Measurements from ENCODE around the gene CAMSAP2.
"Not testable (repeated sequence)": the region's sequence is repeated elsewhere in the genome, so short reads cannot be mapped to it uniquely, and the experiment has no call there.

The CAMSAP2 gene

GRCh38 chr1:200783926-200784325 is 45.2 kb downstream of the CAMSAP2 start:
- DNase-seq (ENCODE audit: low spot score), result no peak
- Mint-ChIP-seq H3K27me3 (ENCODE audit: low read depth) (peaks cover 13% of the 10 kb centered on the region), H3K36me3 (ENCODE audit: low read depth) (no peaks in the 10 kb centered on the region), H3K4me3 (no peak overlapping the region), H3K9me3 (no peaks in the 10 kb centered on the region), H3K4me1 (ENCODE audit: low read depth) (no peaks in the 10 kb centered on the region), H3K27ac (no peak overlapping the region)

DNA sequence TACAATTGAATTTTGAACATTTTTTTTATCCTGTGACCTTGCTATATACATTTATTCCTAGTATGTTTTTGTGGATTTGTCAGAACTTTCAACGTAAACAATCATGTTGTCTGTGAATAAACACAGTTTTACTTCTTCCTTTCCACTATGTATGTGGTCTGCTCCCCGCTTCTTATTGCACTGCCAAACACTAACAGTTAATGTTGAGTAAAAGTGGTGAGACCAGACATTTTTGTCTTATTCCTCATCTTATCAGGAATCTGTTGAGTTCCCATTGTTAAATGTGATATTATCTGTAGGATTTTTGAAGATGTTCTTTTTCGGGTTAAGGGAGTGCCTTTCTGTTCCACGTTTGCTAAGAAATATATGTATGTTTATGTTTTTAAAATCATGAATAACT is 45.9 kb downstream of the CAMSAP2 start:
- no peak for DNase-seq (ENCODE audit: low spot score)
- H3K27ac Mint-ChIP-seq, result no peak overlapping the region
- H3K4me3 Mint-ChIP-seq, result no peak overlapping the region
- no peaks in the 10 kb centered on the region for H3K9me3 Mint-ChIP-seq
- no peaks in the 10 kb centered on the region for H3K4me1 Mint-ChIP-seq (ENCODE audit: low read depth)
- H3K36me3 Mint-ChIP-seq (ENCODE audit: low read depth), result no peaks in the 10 kb centered on the region
- peaks cover 16% of the 10 kb centered on the region for H3K27me3 Mint-ChIP-seq (ENCODE audit: low read depth)

DNA sequence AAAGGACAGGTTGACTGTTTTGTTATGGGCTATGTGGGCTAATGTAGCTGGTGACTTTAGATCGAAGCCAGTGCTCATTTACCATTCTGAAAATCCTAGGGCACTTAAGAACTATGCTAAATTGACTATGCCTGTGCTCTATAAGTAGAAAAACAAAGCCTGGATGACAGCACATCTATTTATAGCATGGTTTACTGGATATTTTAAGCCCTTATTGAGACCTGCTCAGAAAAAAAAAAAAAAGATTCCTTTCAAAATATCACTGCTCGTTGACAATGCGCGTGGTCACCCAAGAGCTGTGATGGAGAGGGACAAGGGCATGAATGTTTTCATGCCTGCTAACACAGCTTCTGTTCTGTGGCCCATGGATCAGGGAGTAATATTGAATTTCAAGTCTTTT is 48.1 kb downstream of the CAMSAP2 start:
- H3K36me3 Mint-ChIP-seq (ENCODE audit: low read depth), result no peaks in the 10 kb centered on the region
- no peak overlapping the region for H3K27ac Mint-ChIP-seq
- H3K9me3 Mint-ChIP-seq, result no peaks in the 10 kb centered on the region
- no peak overlapping the region for H3K4me3 Mint-ChIP-seq
- DNase-seq (ENCODE audit: low spot score), result no peak
- H3K4me1 Mint-ChIP-seq (ENCODE audit: low read depth), result no peaks in the 10 kb centered on the region
- peaks cover 18% of the 10 kb centered on the region for H3K27me3 Mint-ChIP-seq (ENCODE audit: low read depth)

DNA sequence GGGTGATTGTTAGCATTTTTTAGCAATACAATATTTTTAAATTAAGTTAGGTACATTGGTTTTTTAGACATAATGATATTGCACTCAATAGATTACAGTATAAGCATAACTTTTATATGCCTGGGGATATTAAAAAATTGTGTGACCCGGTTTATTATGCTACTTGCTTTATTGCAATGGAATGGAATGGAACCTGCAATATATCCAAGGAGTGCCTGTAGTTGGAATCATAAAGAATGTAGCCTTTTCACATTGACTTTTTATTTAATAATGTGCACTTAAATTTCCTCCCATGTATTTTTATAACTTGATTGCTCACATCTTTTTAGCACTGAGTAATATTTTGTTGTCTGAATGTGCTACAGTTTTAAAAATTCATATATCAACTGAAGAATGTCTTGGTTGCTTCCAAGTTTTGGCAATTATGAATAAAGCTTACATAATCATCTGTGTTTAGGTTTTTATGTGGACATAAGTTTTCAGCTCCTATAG is 49.2 kb downstream of the CAMSAP2 start:
- H3K9me3 Mint-ChIP-seq, result no peaks in the 10 kb centered on the region
- peaks cover 15% of the 10 kb centered on the region for H3K27me3 Mint-ChIP-seq (ENCODE audit: low read depth)
- DNase-seq (ENCODE audit: low spot score), result no peak
- no peak overlapping the region for H3K4me3 Mint-ChIP-seq
- no peaks in the 10 kb centered on the region for H3K4me1 Mint-ChIP-seq (ENCODE audit: low read depth)
- H3K36me3 Mint-ChIP-seq (ENCODE audit: low read depth), result no peaks in the 10 kb centered on the region
- no peak overlapping the region for H3K27ac Mint-ChIP-seq

- H3K4me3 Mint-ChIP-seq; H3K27ac Mint-ChIP-seq; H3K36me3 Mint-ChIP-seq (ENCODE audit: low read depth); H3K4me1 Mint-ChIP-seq (ENCODE audit: low read depth); DNase-seq (ENCODE audit: low spot score); H3K9me3 Mint-ChIP-seq: not testable (repeated sequence)
- peaks cover 13% of the 10 kb centered on the region for H3K27me3 Mint-ChIP-seq (ENCODE audit: low read depth)
Measured at GRCh38 chr1:200791012-200791411, 52.3 kb downstream of the CAMSAP2 start.

DNA sequence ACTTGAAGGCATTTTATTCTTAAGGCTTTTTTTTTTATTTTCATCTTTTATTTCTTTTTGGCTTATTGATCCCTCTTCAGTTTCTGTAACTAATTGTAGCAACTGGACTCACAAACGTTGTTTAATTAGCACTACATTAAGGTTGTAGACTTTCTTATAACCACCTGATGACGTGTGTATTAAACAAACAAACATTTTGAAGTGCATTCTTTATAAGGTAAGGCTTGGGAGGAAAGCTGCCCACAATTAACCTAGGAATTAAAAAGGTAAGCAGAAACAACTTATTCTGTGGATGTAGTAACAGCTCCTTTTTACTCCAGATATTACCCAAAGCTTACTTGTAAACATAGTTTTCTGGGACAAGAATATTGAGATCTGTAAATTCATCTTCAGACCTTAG is 55.0 kb downstream of the CAMSAP2 start:
- no peaks in the 10 kb centered on the region for H3K36me3 Mint-ChIP-seq (ENCODE audit: low read depth)
- DNase-seq (ENCODE audit: low spot score), result no peak
- peaks cover 11% of the 10 kb centered on the region for H3K27me3 Mint-ChIP-seq (ENCODE audit: low read depth)
- H3K9me3 Mint-ChIP-seq, result no peaks in the 10 kb centered on the region
- H3K27ac Mint-ChIP-seq, result no peak overlapping the region
- no peak overlapping the region for H3K4me3 Mint-ChIP-seq
- H3K4me1 Mint-ChIP-seq (ENCODE audit: low read depth), result no peaks in the 10 kb centered on the region

GRCh38 chr1:200794506-200795065 is 55.9 kb downstream of the CAMSAP2 start:
- no peaks in the 10 kb centered on the region for H3K36me3 Mint-ChIP-seq (ENCODE audit: low read depth)
- no peaks in the 10 kb centered on the region for H3K9me3 Mint-ChIP-seq
- no peak overlapping the region for H3K27ac Mint-ChIP-seq
- no peaks in the 10 kb centered on the region for H3K4me1 Mint-ChIP-seq (ENCODE audit: low read depth)
- H3K27me3 Mint-ChIP-seq (ENCODE audit: low read depth), result peaks cover 5% of the 10 kb centered on the region
- no peak for DNase-seq (ENCODE audit: low spot score)
- H3K4me3 Mint-ChIP-seq, result no peak overlapping the region

DNA sequence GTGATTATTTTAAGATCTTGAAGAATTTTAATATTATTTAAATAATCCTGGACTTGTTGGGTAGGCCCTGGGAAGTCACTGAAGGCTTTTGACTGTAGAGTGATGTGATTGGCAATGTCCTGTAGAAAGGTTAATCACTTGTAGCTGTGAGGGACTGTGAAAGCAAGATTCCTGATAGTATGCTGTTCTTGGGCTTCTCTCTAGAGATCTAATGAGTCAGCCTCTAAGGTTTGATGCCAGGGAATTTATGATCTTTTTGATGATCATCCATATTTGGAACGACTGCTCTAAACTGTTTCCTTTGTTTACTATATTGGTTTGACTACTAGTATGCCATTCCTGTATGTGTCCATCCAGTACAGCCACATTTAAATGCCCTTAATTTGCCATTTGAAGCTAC is 56.5 kb downstream of the CAMSAP2 start:
- Mint-ChIP-seq H3K4me1 (ENCODE audit: low read depth) (no peaks in the 10 kb centered on the region), H3K9me3 (no peaks in the 10 kb centered on the region), H3K36me3 (ENCODE audit: low read depth) (no peaks in the 10 kb centered on the region), H3K27ac (no peak overlapping the region), H3K27me3 (ENCODE audit: low read depth) (peaks cover 3% of the 10 kb centered on the region), H3K4me3 (no peak overlapping the region)
- DNase-seq (ENCODE audit: low spot score), result no peak

- no peaks in the 10 kb centered on the region for H3K9me3 Mint-ChIP-seq
- H3K27me3 Mint-ChIP-seq (ENCODE audit: low read depth), result peaks cover 34% of the 10 kb centered on the region
- H3K27ac Mint-ChIP-seq, result no peak overlapping the region
- DNase-seq (ENCODE audit: low spot score), result no peak
- H3K4me3 Mint-ChIP-seq, result no peak overlapping the region
- no peaks in the 10 kb centered on the region for H3K36me3 Mint-ChIP-seq (ENCODE audit: low read depth)
- H3K4me1 Mint-ChIP-seq (ENCODE audit: low read depth), result no peaks in the 10 kb centered on the region
Measured at GRCh38 chr1:200802042-200802441, 63.3 kb downstream of the CAMSAP2 start.

GRCh38 chr1:200802865-200803512 is 64.3 kb downstream of the CAMSAP2 start:
- H3K4me3 Mint-ChIP-seq, result no peak overlapping the region
- DNase-seq (ENCODE audit: low spot score), result peak; percentile 50
- H3K27ac Mint-ChIP-seq, result no peak overlapping the region
- H3K36me3 Mint-ChIP-seq (ENCODE audit: low read depth), result no peaks in the 10 kb centered on the region
- no peaks in the 10 kb centered on the region for H3K4me1 Mint-ChIP-seq (ENCODE audit: low read depth)
- no peaks in the 10 kb centered on the region for H3K9me3 Mint-ChIP-seq
- peaks cover 34% of the 10 kb centered on the region for H3K27me3 Mint-ChIP-seq (ENCODE audit: low read depth)

GRCh38 chr1:200805719-200806118 is 67.0 kb downstream of the CAMSAP2 start:
- Mint-ChIP-seq H3K27ac (no peak overlapping the region), H3K27me3 (ENCODE audit: low read depth) (peaks cover 33% of the 10 kb centered on the region), H3K9me3 (no peaks in the 10 kb centered on the region), H3K36me3 (ENCODE audit: low read depth) (no peaks in the 10 kb centered on the region), H3K4me1 (ENCODE audit: low read depth) (no peaks in the 10 kb centered on the region), H3K4me3 (no peak overlapping the region)
- no peak for DNase-seq (ENCODE audit: low spot score)

DNA sequence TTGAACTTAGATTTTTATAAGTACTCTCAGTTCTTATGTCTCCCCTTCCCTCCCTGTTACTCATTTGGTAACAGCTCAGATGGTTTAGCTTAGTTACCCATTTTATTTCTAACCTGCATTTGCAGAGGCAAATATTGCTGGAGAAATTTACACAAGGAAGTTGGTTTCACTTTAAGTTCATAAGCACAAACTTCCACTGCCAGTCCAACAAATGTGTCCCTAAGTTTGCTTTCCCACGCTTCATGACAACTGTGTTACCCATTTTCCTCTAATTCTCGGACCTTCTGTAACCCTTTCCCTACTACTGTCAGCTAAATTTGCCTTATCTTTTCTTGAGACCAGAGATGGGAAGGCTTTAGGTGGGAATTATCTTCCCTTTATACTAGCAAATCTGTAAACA is 70.2 kb downstream of the CAMSAP2 start:
- H3K27ac Mint-ChIP-seq, result no peak overlapping the region
- no peak for DNase-seq (ENCODE audit: low spot score)
- peaks cover 31% of the 10 kb centered on the region for H3K27me3 Mint-ChIP-seq (ENCODE audit: low read depth)
- H3K9me3 Mint-ChIP-seq, result no peaks in the 10 kb centered on the region
- no peaks in the 10 kb centered on the region for H3K4me1 Mint-ChIP-seq (ENCODE audit: low read depth)
- H3K36me3 Mint-ChIP-seq (ENCODE audit: low read depth), result no peaks in the 10 kb centered on the region
- H3K4me3 Mint-ChIP-seq, result no peak overlapping the region

- Mint-ChIP-seq H3K9me3 (no peaks in the 10 kb centered on the region), H3K27me3 (ENCODE audit: low read depth) (peaks cover 13% of the 10 kb centered on the region), H3K4me1 (ENCODE audit: low read depth) (no peaks in the 10 kb centered on the region), H3K4me3 (no peak overlapping the region), H3K27ac (no peak overlapping the region), H3K36me3 (ENCODE audit: low read depth) (no peaks in the 10 kb centered on the region)
- no peak for DNase-seq (ENCODE audit: low spot score)
Measured at GRCh38 chr1:200811704-200812103, 73.0 kb downstream of the CAMSAP2 start.

- H3K4me3 Mint-ChIP-seq; H3K27me3 Mint-ChIP-seq (ENCODE audit: low read depth); H3K27ac Mint-ChIP-seq; DNase-seq (ENCODE audit: low spot score); H3K36me3 Mint-ChIP-seq (ENCODE audit: low read depth); H3K4me1 Mint-ChIP-seq (ENCODE audit: low read depth); H3K9me3 Mint-ChIP-seq: not testable (repeated sequence)
Measured at GRCh38 chr1:200816624-200817224, 78.0 kb downstream of the CAMSAP2 start.

Measured in T-helper 2 cell treated with Interferon-gamma antibody and Interleukin-4, amounts not matched to agents 5 μg/mL and 100 μg/mL, for 36 hours (primary cell).